HG02763 (cell line): Measurements from ENCODE around the gene NT5DC2.

ENCODE experiments used
- ATAC-seq: cut with Tn5 transposase; IDR thresholded peaks from one replicate; pipeline ENCODE4 v1.9.1; 2021; ENCODE audit warnings: mild to moderate bottlenecking, moderate library complexity; ENCODE audit not compliant: unreplicated experiment

Gene NT5DC2

GRCh38 chr3:52512727-52513126, 20.9 kb downstream of the NT5DC2 start:
- no peak for ATAC-seq

GRCh38 chr3:52512105-52512504, 21.6 kb downstream of the NT5DC2 start:
- no peak for ATAC-seq

- ATAC-seq = no peak
These were observed 22.1 kb downstream of the NT5DC2 start for GRCh38 chr3:52511509-52511908.

- ATAC-seq = no peak
These were observed 23.8 kb downstream of the NT5DC2 start for GRCh38 chr3:52509753-52510328.

- no peak for ATAC-seq
These were observed 26.3 kb downstream of the NT5DC2 start for GRCh38 chr3:52507359-52507758.

- ATAC-seq = no peak
These were observed 27.2 kb downstream of the NT5DC2 start for GRCh38 chr3:52506266-52506966.

GRCh38 chr3:52504977-52505376, 28.7 kb downstream of the NT5DC2 start:
- no peak for ATAC-seq

- no peak for ATAC-seq
These were observed 29.8 kb downstream of the NT5DC2 start for GRCh38 chr3:52503788-52504424.

GRCh38 chr3:52502808-52503350, 30.8 kb downstream of the NT5DC2 start:
- no peak for ATAC-seq

- no peak for ATAC-seq
These were observed 31.7 kb downstream of the NT5DC2 start for GRCh38 chr3:52502001-52502400.

GRCh38 chr3:52501046-52501445, 32.6 kb downstream of the NT5DC2 start:
- no peak for ATAC-seq

- no peak for ATAC-seq
These were observed 35.3 kb downstream of the NT5DC2 start for GRCh38 chr3:52498137-52499054.

- ATAC-seq = no peak
These were observed 37.7 kb downstream of the NT5DC2 start for GRCh38 chr3:52495777-52496602.

- ATAC-seq = no peak
These were observed 38.7 kb downstream of the NT5DC2 start, which contains the start of gene STAB1 for GRCh38 chr3:52494886-52495495. TSS of gene STAB1 (plus strand) at chr3:52495338. CDS start at chr3:52495414, 76 bp downstream.

GRCh38 chr3:52494445-52494844, 39.2 kb downstream of the NT5DC2 start:
- ATAC-seq = no peak

GRCh38 chr3:52493232-52494017, 40.2 kb downstream of the NT5DC2 start:
- ATAC-seq = no peak

- no peak for ATAC-seq
These were observed 41.6 kb downstream of the NT5DC2 start for GRCh38 chr3:52492059-52492458.

GRCh38 chr3:52490939-52491526, 42.6 kb downstream of the NT5DC2 start:
- ATAC-seq = no peak
